Measurements from ENCODE around the gene ANAPC4. TPM values are rescaled to one million over a fixed set of nuclear protein-coding genes. Genes with fewer than 3 reads are reported as not detected.
A peak's percentile ranks its signal among the peaks of the same experiment; 100 is the strongest.

ANAPC4 gene
- total and polyA plus RNA-seq, 10 donors: 25.5 to 58.9 (median 43.5) TPM

DNA sequence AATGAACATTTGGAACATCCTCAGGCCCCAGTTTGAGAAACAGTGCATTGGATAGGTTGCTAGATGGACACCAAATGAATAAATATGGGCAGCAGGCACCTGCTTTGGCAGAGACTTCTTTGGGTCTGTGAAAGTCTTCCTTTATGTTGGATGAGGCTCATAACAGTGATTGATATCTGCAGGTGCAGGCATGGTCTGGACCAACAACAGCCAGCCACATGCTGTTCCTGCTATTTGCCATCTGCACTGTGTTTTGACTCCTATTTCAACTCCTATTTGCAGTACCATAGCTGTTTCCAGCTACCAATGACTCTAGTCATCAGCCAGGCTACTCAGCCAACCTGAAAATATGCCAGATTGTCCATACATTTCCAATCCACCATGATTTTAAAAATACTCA is 60.9 kb downstream of the ANAPC4 start:
- no peak for DNase-seq
- Histone ChIP-seq H3K36me3 (no peaks in the 10 kb centered on the region), H3K4me1 (peaks cover 0 to 12% (median 6%) of the 10 kb centered on the region in 6 donors), H3K4me3 (no peak overlapping the region), H3K27me3 (replicated peaks in 1 of 7) (no peaks in the 10 kb centered on the region), H3K27ac (no peak overlapping the region), H3K9me3 (peaks cover 0 to 8% (median 6%) of the 10 kb centered on the region in 8 donors)
- no peak for TF ChIP-seq POLR2A (IDR thresholded peaks at IDR 0.05)
- TF ChIP-seq POLR2AphosphoS5 (IDR thresholded peaks at IDR 0.05): no peak
- TF ChIP-seq, protein P1, sequence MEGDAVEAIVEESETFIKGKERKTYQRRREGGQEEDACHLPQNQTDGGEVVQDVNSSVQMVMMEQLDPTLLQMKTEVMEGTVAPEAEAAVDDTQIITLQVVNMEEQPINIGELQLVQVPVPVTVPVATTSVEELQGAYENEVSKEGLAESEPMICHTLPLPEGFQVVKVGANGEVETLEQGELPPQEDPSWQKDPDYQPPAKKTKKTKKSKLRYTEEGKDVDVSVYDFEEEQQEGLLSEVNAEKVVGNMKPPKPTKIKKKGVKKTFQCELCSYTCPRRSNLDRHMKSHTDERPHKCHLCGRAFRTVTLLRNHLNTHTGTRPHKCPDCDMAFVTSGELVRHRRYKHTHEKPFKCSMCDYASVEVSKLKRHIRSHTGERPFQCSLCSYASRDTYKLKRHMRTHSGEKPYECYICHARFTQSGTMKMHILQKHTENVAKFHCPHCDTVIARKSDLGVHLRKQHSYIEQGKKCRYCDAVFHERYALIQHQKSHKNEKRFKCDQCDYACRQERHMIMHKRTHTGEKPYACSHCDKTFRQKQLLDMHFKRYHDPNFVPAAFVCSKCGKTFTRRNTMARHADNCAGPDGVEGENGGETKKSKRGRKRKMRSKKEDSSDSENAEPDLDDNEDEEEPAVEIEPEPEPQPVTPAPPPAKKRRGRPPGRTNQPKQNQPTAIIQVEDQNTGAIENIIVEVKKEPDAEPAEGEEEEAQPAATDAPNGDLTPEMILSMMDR (IDR thresholded peaks at IDR 0.05 in 8 of 11, conservative IDR thresholded peaks at IDR 0.05 in 3 of 11): no peak
- intact Hi-C loops (cut with DNase I; ENCODE audit: low total_unique reads): no loop called here

DNA sequence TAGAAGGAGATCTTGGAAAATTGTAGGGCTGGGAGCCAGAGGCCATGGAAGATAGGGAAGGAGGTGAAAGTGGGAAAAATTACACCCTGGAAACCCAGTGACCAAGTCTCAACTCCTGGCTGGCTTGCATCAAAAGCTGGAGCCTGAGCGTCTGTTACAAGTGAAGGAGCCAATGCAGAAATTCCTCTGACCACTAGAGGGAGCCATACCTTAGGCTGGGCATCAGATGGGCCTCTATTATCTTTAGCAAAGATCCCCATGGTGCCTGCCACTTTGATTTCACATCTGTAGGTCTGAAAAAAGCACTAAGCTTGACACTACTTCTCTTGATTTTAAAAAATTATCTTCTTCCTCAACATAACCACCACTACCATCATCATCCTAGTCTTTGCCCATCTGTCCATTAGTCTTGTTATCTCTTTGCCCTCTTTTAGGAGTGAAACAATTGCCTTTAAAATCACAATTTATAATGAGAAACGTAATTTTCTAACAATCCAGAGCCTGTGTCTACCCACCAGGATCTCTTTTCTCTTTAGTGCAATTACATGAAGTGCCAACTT is 62.9 kb downstream of the ANAPC4 start:
- H3K9me3 ChIP-seq: peaks cover 0 to 8% (median 6%) of the 10 kb centered on the region in 8 donors
- intact Hi-C loops (cut with DNase I; ENCODE audit: low total_unique reads): loop anchor here (5.0 kb wide), 1 partner anchor 327 kb away; no protein-coding TSS in a partner anchor
- TF ChIP-seq, protein P1 (IDR thresholded peaks at IDR 0.05 in 8 of 11, conservative IDR thresholded peaks at IDR 0.05 in 3 of 11): peak; percentile 37 to 89 (median 72)
- no peak for TF ChIP-seq POLR2A (IDR thresholded peaks at IDR 0.05)
- H3K27ac ChIP-seq: peak overlapping the region in 2 of 8 donors; percentile 40 to 53
- DNase-seq: no peak
- H3K27me3 ChIP-seq (replicated peaks in 1 of 7): no peaks in the 10 kb centered on the region
- H3K36me3 ChIP-seq: no peaks in the 10 kb centered on the region
- H3K4me1 ChIP-seq: peaks cover 0 to 12% (median 6%) of the 10 kb centered on the region in 6 donors
- WGBS, 5 donors: 17 to 37% (median 31%) methylated on average over 2 of the region's 2 CpGs
- no peak overlapping the region for H3K4me3 ChIP-seq

DNA sequence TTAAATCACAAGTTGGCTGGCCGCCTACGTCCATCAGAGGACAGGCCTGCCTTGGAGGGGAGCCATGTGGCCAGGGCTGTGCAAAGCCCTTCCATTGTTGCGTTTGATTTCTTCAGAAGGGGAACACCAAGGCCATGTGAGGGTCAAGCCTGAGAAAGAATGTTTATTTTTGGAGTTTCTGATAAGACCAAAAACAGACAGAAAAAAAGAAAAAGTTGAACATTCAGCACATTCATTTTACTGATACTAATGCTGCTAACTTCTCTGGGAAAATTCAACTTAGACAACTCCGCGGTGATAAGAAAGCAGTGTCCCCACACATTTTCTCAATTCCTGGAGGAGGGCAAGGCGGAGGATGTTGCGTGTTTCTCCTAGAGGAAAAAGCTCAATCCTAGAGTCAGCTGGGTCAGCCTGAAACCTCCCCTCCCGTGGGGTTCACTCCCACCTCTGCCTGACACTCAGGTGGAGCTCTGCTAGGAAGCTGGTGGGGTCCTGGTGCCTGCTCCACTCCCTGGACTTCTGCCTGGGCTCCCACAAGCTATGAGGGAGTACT is 63.5 kb downstream of the ANAPC4 start:
- H3K36me3 ChIP-seq: no peaks in the 10 kb centered on the region
- H3K27me3 ChIP-seq (replicated peaks in 1 of 7): no peaks in the 10 kb centered on the region
- peak overlapping the region in 4 of 8 donors; percentile 6 to 53 (median 37) for H3K27ac ChIP-seq
- no peak overlapping the region for H3K4me3 ChIP-seq
- TF ChIP-seq POLR2AphosphoS5 (IDR thresholded peaks at IDR 0.05) (peak in 1 of 3 donors; percentile 29), POLR2A (IDR thresholded peaks at IDR 0.05) (no peak)
- TF ChIP-seq, protein P1 (IDR thresholded peaks at IDR 0.05 in 8 of 11, conservative IDR thresholded peaks at IDR 0.05 in 3 of 11): no peak
- intact Hi-C loops (cut with DNase I; ENCODE audit: low total_unique reads): loop anchor here (5.0 kb wide), 1 partner anchor 327 kb away; no protein-coding TSS in a partner anchor
- peaks cover 0 to 12% (median 6%) of the 10 kb centered on the region in 6 donors for H3K4me1 ChIP-seq
- H3K9me3 ChIP-seq: peaks cover 0 to 8% (median 6%) of the 10 kb centered on the region in 8 donors
- 57 to 74% (median 71%) methylated on average over 8 of the region's 8 CpGs for WGBS, 5 donors
- no peak for DNase-seq

DNA sequence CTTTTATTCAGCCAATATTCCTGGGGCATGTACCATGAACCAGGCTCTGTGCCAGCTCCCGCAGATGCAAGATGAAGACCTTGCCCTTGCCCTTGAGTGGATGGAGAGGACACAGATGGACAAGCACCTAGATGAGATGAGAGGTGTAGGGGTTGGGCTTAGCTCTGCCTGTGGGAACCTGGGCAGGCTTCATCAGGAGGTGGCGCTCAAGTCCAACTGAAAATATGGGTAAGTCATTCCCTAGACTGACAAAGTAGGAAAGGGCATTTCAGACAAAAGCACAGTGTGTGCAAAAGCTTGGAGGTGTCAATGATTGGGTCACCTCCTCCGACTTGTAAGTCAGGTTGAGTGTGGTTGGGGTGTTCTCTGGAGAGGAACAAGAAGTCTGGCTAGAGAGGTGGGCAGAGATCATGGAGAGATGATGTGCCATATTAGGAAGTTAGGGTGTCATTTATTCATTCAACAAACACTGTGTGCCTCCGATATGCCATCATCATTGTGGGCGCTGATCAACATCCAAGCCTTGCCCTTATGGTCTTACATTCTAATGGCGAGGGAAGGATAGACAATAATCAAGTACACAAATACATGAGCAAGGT is 64.6 kb downstream of the ANAPC4 start:
- Histone ChIP-seq H3K9me3 (peaks cover 0 to 8% (median 6%) of the 10 kb centered on the region in 8 donors), H3K27ac (no peak overlapping the region), H3K4me1 (peaks cover 0 to 12% (median 6%) of the 10 kb centered on the region in 6 donors), H3K27me3 (replicated peaks in 1 of 7) (no peaks in the 10 kb centered on the region), H3K36me3 (no peaks in the 10 kb centered on the region), H3K4me3 (no peak overlapping the region)
- TF ChIP-seq POLR2AphosphoS5 (IDR thresholded peaks at IDR 0.05): no peak
- no peak for TF ChIP-seq POLR2A (IDR thresholded peaks at IDR 0.05)
- TF ChIP-seq, protein P1 (IDR thresholded peaks at IDR 0.05 in 8 of 11, conservative IDR thresholded peaks at IDR 0.05 in 3 of 11): peak in 8 of 11 experiments; percentile 32 to 64 (median 51)
- 51 to 64% (median 56%) methylated on average over 6 of the region's 6 CpGs for WGBS, 5 donors
- intact Hi-C loops (cut with DNase I; ENCODE audit: low total_unique reads): loop anchor here (5.0 kb wide), 1 partner anchor 326 kb away; no protein-coding TSS in a partner anchor
- no peak for DNase-seq

Measured in spleen (tissue), 11 donors.